HEK293 (cell line): ENCODE data around the gene KCNB1.

ENCODE experiments used
- CTCF ChIA-PET: fragments of 350-600 bp; formaldehyde crosslinking; extraction: SDS; loops from one replicate; lab custom pipeline; 2021; ENCODE audit warnings: antibody characterized with exemption; lab: Yijun Ruan, JAX
- POLR2A ChIA-PET: fragments of 300-600 bp; formaldehyde crosslinking; extraction: SDS; loops from one replicate; lab custom pipeline; 2020; ENCODE audit warnings: antibody characterized with exemption, inconsistent platforms; lab: Yijun Ruan, JAX
- H3K27ac ChIP-seq: fragments of 200-500 bp; sonication (Bioruptor generic); 2 replicates; pipeline ENCODE4 v1.5.1; 2014; ENCODE audit warnings: low read depth, low read length, control low read depth, inconsistent platforms; ENCODE audit errors: extremely low read depth
- H3K36me3 ChIP-seq, 2 experiments: fragments of 200-500 bp in 1 of 2; sonication (Bioruptor generic) in 1 of 2; 1 replicate in 1 of 2; 2 replicates in 1 of 2; pipeline ENCODE4 v1.5.1; 2014 to 2017; ENCODE audit warnings: inconsistent platforms in 2 of 2, low read length in 2 of 2; ENCODE audit not compliant: control insufficient read depth in 2 of 2, insufficient read depth in 1 of 2
- H3K4me1 ChIP-seq: fragments of 200-500 bp; sonication (Bioruptor generic); 2 replicates; pipeline ENCODE4 v1.5.1; 2014; ENCODE audit warnings: mild to moderate bottlenecking, low read length, inconsistent platforms; ENCODE audit not compliant: control insufficient read depth, insufficient read depth
- H3K4me3 ChIP-seq: 2 replicates; pipeline ENCODE4 v1.5.1; 2011; ENCODE audit warnings: low read depth, mild to moderate bottlenecking, control low read depth, low read length, moderate library complexity
- H3K9me3 ChIP-seq: fragments of 200-500 bp; sonication (Bioruptor generic); 2 replicates; pipeline ENCODE4 v1.5.1; 2014; ENCODE audit warnings: low read depth, low read length, inconsistent platforms; ENCODE audit not compliant: control insufficient read depth, insufficient read depth
- GLIS1 ChIP-seq: fragments of 450-650 bp; formaldehyde crosslinking; IDR thresholded peaks from 2 replicates; pipeline ENCODE4 v1.5.1; 2016; ENCODE audit warnings: missing biosample characterization, missing genetic modification characterization
- IKZF3 ChIP-seq: fragments of 450-650 bp; IDR thresholded peaks from 2 replicates; pipeline ENCODE4 v1.5.0; 2018; ENCODE audit warnings: missing biosample characterization, mild to moderate bottlenecking, missing genetic modification characterization, moderate library complexity
- OSR2 ChIP-seq: fragments of 450-650 bp; formaldehyde crosslinking; IDR thresholded peaks from 2 replicates; pipeline ENCODE4 v1.5.1; 2016; ENCODE audit warnings: missing biosample characterization, missing genetic modification characterization
- PRDM4 ChIP-seq: fragments of 450-650 bp; formaldehyde crosslinking; IDR thresholded peaks from 2 replicates; pipeline ENCODE4 v1.5.1; 2017; ENCODE audit warnings: missing biosample characterization, missing genetic modification characterization
- RBAK ChIP-seq: fragments of 450-650 bp; formaldehyde crosslinking; IDR thresholded peaks from 2 replicates; pipeline ENCODE4 v1.5.1; 2016; ENCODE audit warnings: missing biosample characterization, missing genetic modification characterization
- SALL2 ChIP-seq: fragments of 450-650 bp; formaldehyde crosslinking; IDR thresholded peaks from 2 replicates; pipeline ENCODE4 v1.5.0; 2017; ENCODE audit warnings: missing biosample characterization, mild to moderate bottlenecking, missing genetic modification characterization, borderline replicate concordance
- SCRT2 ChIP-seq: fragments of 450-650 bp; formaldehyde crosslinking; IDR thresholded peaks from 2 replicates; pipeline ENCODE4 v1.5.1; 2016; ENCODE audit warnings: missing biosample characterization, missing genetic modification characterization
- SP2 ChIP-seq: fragments of 450-650 bp; formaldehyde crosslinking; IDR thresholded peaks from 2 replicates; pipeline ENCODE4 v1.5.1; 2016; ENCODE audit warnings: missing biosample characterization, missing genetic modification characterization
- YY1 ChIP-seq: fragments of 450-650 bp; formaldehyde crosslinking; IDR thresholded peaks from 2 replicates; pipeline ENCODE4 v1.5.1; 2018; ENCODE audit warnings: missing biosample characterization, missing genetic modification characterization
- ZBTB10 ChIP-seq: fragments of 450-650 bp; formaldehyde crosslinking; IDR thresholded peaks from 2 replicates; pipeline ENCODE4 v1.5.1; 2016; ENCODE audit warnings: missing biosample characterization, missing genetic modification characterization
- ZNF157 ChIP-seq: fragments of 450-650 bp; formaldehyde crosslinking; IDR thresholded peaks from 2 replicates; pipeline ENCODE4 v1.5.1; 2016; ENCODE audit warnings: missing biosample characterization, missing genetic modification characterization
- ZNF174 ChIP-seq: fragments of 450-650 bp; formaldehyde crosslinking; IDR thresholded peaks from 2 replicates; pipeline ENCODE4 v1.5.0; 2017; ENCODE audit warnings: missing biosample characterization, mild to moderate bottlenecking, missing genetic modification characterization
- ZNF23 ChIP-seq: fragments of 450-650 bp; formaldehyde crosslinking; IDR thresholded peaks from 2 replicates; pipeline ENCODE4 v1.5.1; 2016; ENCODE audit warnings: missing biosample characterization, missing genetic modification characterization, borderline replicate concordance
- ZNF292 ChIP-seq: fragments of 450-650 bp; formaldehyde crosslinking; IDR thresholded peaks from 2 replicates; pipeline ENCODE4 v1.5.1; 2016; ENCODE audit warnings: low read depth, missing biosample characterization, missing genetic modification characterization, borderline replicate concordance
- ZNF350 ChIP-seq: fragments of 450-650 bp; formaldehyde crosslinking; IDR thresholded peaks from 2 replicates; pipeline ENCODE4 v1.5.0; 2017; ENCODE audit warnings: missing biosample characterization, mild to moderate bottlenecking, missing genetic modification characterization
- ZNF423 ChIP-seq: fragments of 450-650 bp; formaldehyde crosslinking; IDR thresholded peaks from 2 replicates; pipeline ENCODE4 v1.5.1; 2016; ENCODE audit warnings: missing biosample characterization, missing genetic modification characterization
- ZNF513 ChIP-seq: fragments of 450-650 bp; IDR thresholded peaks from 2 replicates; pipeline ENCODE4 v1.5.1; 2018; ENCODE audit warnings: missing biosample characterization, missing genetic modification characterization
- ZNF560 ChIP-seq: fragments of 450-650 bp; formaldehyde crosslinking; IDR thresholded peaks from 2 replicates; pipeline ENCODE4 v1.5.1; 2017; ENCODE audit warnings: missing biosample characterization, missing genetic modification characterization, borderline replicate concordance
- ZNF600 ChIP-seq: fragments of 450-650 bp; formaldehyde crosslinking; IDR thresholded peaks from 2 replicates; pipeline ENCODE4 v1.5.1; 2016; ENCODE audit warnings: missing biosample characterization, missing genetic modification characterization
- ZNF621 ChIP-seq: fragments of 450-650 bp; formaldehyde crosslinking; IDR thresholded peaks from 2 replicates; pipeline ENCODE4 v1.5.1; 2017; ENCODE audit warnings: missing biosample characterization, missing genetic modification characterization
- ZNF677 ChIP-seq: fragments of 450-650 bp; IDR thresholded peaks from 2 replicates; pipeline ENCODE4 v1.5.0; 2018; ENCODE audit warnings: missing biosample characterization, mild to moderate bottlenecking, missing genetic modification characterization, moderate library complexity
- ZNF791 ChIP-seq: fragments of 450-650 bp; formaldehyde crosslinking; IDR thresholded peaks from 2 replicates; pipeline ENCODE4 v1.5.1; 2016; ENCODE audit warnings: missing biosample characterization, missing genetic modification characterization
- ZNF830 ChIP-seq: fragments of 450-650 bp; IDR thresholded peaks from 2 replicates; pipeline ENCODE4 v1.5.0; 2018; ENCODE audit warnings: missing biosample characterization, missing genetic modification characterization, low read depth, mild to moderate bottlenecking, moderate library complexity

KCNB1 gene

GRCh38 chr20:49435639-49436038 is 46.8 kb downstream of the KCNB1 start (continued):
- TF ChIP-seq ZNF513 (tag by site-specific recombination), result no peak
- TF ChIP-seq ZNF350, result no peak
- TF ChIP-seq OSR2, result no peak
- no peak for TF ChIP-seq ZNF174 (tag by site-specific recombination)
- TF ChIP-seq ZBTB10, result no peak
- no peak for TF ChIP-seq ZNF600 (tag by site-specific recombination)

- no peak overlapping the region for H3K27ac ChIP-seq
Measured at GRCh38 chr20:49433333-49433732, 49.1 kb downstream of the KCNB1 start.

GRCh38 chr20:49432550-49432949 is 49.9 kb downstream of the KCNB1 start:
- ChIA-PET POLR2A (no interaction called here), CTCF (no interaction called here)
- H3K27ac ChIP-seq, result no peak overlapping the region

More at GRCh38 chr20:49433333-49433732, 49.1 kb downstream of the KCNB1 start:
- H3K9me3 ChIP-seq, result no peaks in the 10 kb centered on the region
- POLR2A ChIA-PET, result no interaction called here
- CTCF ChIA-PET, result no interaction called here
- H3K4me3 ChIP-seq, result no peak overlapping the region
- no peaks in the 10 kb centered on the region for H3K4me1 ChIP-seq
- TF ChIP-seq ZNF621 (tag by site-specific recombination) (no peak), ZNF292 (no peak), ZNF560 (no peak), ZNF830 (tag by site-specific recombination) (no peak), SP2 (no peak), IKZF3 (tag by site-specific recombination) (no peak), SALL2 (tag by site-specific recombination) (no peak), YY1 (no peak), ZNF791 (tag by site-specific recombination) (no peak), ZNF677 (tag by site-specific recombination) (no peak), RBAK (tag by site-specific recombination) (no peak), ZNF157 (tag by site-specific recombination) (no peak), GLIS1 (tag by site-specific recombination) (no peak), ZNF423 (tag by site-specific recombination) (no peak)
- no peaks in the 10 kb centered on the region for H3K36me3 ChIP-seq

More at GRCh38 chr20:49432550-49432949, 49.9 kb downstream of the KCNB1 start:
- Histone ChIP-seq H3K4me3 (no peak overlapping the region), H3K36me3 (no peaks in the 10 kb centered on the region), H3K4me1 (no peaks in the 10 kb centered on the region), H3K9me3 (no peaks in the 10 kb centered on the region)
- no peak for TF ChIP-seq ZNF23 (tag by site-specific recombination)
- no peak for TF ChIP-seq ZNF423 (tag by site-specific recombination)
- no peak for TF ChIP-seq PRDM4 (tag by site-specific recombination)
- TF ChIP-seq SCRT2 (tag by site-specific recombination), result no peak
